BJ (cell line): ENCODE data around the gene GJB3. TPM values are rescaled to one million over a fixed set of nuclear protein-coding genes. Genes with fewer than 3 reads are reported as not detected.

Source experiments
- CTCF ChIA-PET: fragments of 350-600 bp; formaldehyde crosslinking; extraction: SDS; loops from one replicate; lab custom pipeline; 2021; ENCODE audit warnings: antibody characterized with exemption, inconsistent platforms; lab: Yijun Ruan, JAX
- POLR2A ChIA-PET: fragments of 300-600 bp; sonication (Branson Sonifier 250); formaldehyde crosslinking; extraction: SDS; loops from one replicate; lab custom pipeline; 2021; ENCODE audit warnings: antibody characterized with exemption; lab: Charles Lee
- DNase-seq: peaks from one replicate; pipeline ENCODE4 v3.0.0-alpha.2; 2011; ENCODE audit warnings: low read depth
- H3K27me3 ChIP-seq: 2 replicates; pipeline ENCODE4 v1.6.0; 2011; ENCODE audit warnings: low read length; ENCODE audit not compliant: control insufficient read depth, insufficient read depth
- H3K36me3 ChIP-seq: 2 replicates; pipeline ENCODE4 v1.5.1; 2011; ENCODE audit warnings: low read length; ENCODE audit not compliant: control insufficient read depth, insufficient read depth
- H3K4me3 ChIP-seq: 2 replicates; pipeline ENCODE4 v1.5.1; 2011; ENCODE audit warnings: low read depth, mild to moderate bottlenecking, control low read depth, low read length
- CTCF ChIP-seq: IDR thresholded peaks from 2 replicates; pipeline ENCODE4 v1.5.1; 2011; ENCODE audit warnings: low read depth, mild to moderate bottlenecking, control low read depth, inconsistent platforms, low read length, moderate library complexity; ENCODE audit not compliant: insufficient read depth
- polyA plus RNA-seq: library from polyadenylated mRNA; depleted of rRNA; stranded (reverse); fragments of >200 nt; gene quantifications from 2 replicates; pipeline ENCODE4 v1.2.3, GENCODE V29; 2011

GJB3 gene
- polyA plus RNA-seq, 1 experiment = not detected

DNA sequence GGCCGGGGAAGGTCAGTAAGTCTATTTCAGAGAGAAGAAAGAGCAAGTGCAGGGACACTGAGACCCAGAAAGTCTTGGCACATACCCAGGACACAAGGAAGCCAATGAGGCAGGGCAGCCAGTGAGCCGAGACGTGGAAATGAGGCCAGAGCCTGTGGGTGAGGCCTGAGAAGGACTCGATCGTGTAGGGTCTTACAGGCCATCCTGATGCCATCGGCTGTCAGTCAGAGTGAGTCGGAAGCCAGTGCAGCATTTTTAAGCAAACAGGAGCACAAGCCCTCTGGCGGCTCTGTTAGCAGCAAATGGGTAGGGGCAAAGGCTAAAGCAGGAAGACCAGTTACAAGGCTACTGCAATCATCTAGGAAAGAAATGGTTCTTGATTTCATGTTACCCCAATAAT lies 6.1 kb upstream of the GJB3 start:
- Histone ChIP-seq H3K36me3 (no peaks in the 10 kb centered on the region), H3K27me3 (peaks cover under 1% of the 10 kb centered on the region; the same call in 1 of the 2 replicates), H3K4me3 (no peak overlapping the region)
- DNase-seq = no peak
- CTCF ChIA-PET = no interaction called here
- POLR2A ChIA-PET = no interaction called here
- no peak for TF ChIP-seq CTCF

DNA sequence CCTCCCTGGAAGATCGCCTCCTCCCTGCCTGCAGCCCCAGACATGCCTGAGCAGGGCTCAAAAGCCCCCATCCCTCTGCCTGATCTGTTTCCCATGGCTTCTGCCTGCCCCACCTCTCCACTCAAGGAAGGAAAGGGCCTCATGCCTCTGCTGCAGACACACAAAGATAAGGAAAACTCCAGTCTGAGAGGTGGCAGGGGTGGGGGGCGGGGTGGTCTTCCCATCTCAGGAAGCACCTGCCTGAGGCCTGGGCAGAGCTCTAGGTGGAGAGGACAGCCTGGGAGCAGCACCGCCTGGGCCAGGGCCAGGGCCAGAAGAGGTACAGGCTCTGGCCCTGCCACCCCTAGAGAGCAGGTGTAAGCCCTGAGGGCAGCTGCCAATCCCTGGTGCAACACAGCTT lies 4.1 kb upstream of the GJB3 start:
- Histone ChIP-seq H3K27me3 (peaks cover 11% of the 10 kb centered on the region), H3K36me3 (no peaks in the 10 kb centered on the region), H3K4me3 (no peak overlapping the region)
- no peak for DNase-seq
- ChIA-PET CTCF (interaction anchor here (1.5 to 1.9 kb wide), 3 partner anchors 10 to 76 kb away, joined by 3 to 10 read pairs (median 4); no protein-coding TSS in a partner anchor), POLR2A (no interaction called here)
- no peak for TF ChIP-seq CTCF

DNA sequence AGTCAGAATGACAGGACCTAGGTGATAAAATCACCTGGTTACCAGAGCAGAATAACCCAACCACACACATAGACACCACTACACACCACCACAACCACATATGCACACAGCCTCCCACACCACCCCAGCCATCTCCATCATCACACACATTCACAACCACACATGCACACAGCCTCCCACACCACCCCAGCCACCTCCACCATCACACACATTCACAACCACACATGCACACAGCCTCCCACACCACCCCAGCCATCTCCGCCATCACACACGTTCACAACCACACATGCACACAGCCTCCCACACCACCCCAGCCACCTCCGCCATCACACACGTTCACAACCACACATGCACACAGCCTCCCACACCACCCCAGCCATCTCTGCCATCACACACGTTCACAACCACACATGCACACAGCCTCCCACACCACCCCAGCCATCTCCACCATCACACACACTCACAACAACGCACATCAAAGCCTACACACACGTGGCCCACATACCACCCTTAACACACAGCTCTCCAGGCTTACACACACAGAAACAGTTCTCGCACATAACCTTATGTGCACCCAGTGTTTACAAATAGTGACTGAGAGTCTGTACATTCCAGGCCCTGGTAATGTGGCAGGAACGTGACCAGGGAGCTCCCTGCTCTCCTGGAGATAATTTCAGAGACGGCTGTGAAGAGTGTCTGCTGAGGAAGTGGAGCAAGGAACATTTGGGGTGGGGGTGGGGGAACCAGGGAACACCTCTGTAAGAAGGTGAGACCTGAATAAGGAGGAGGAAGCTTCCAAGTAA lies 3.3 kb upstream of the GJB3 start:
- Histone ChIP-seq H3K27me3 (peaks cover 16% of the 10 kb centered on the region), H3K4me3 (no peak overlapping the region), H3K36me3 (no peaks in the 10 kb centered on the region)
- ChIA-PET POLR2A (no interaction called here), CTCF (interaction anchor here (1.1 to 1.6 kb wide), 3 partner anchors 9 to 75 kb away, joined by 3 to 6 read pairs (median 3); no protein-coding TSS in a partner anchor)
- TF ChIP-seq CTCF = no peak
- DNase-seq = no peak

- Histone ChIP-seq H3K4me3 (no peak overlapping the region), H3K27me3 (peaks cover 16% of the 10 kb centered on the region), H3K36me3 (no peaks in the 10 kb centered on the region)
- CTCF ChIA-PET = interaction anchor here (1.1 to 2.2 kb wide), 6 partner anchors 8 to 88 kb away, joined by 3 to 7 read pairs (median 6); no protein-coding TSS in a partner anchor
- no peak for DNase-seq
- POLR2A ChIA-PET = no interaction called here
- no peak for TF ChIP-seq CTCF
Measured at GRCh38 chr1:34778381-34778780, 2.6 kb upstream of the GJB3 start.

- ChIA-PET CTCF (interaction anchor here (1.1 to 2.2 kb wide), 5 partner anchors 7 to 88 kb away, joined by 3 to 7 read pairs (median 6); no protein-coding TSS in a partner anchor), POLR2A (no interaction called here)
- no peak for TF ChIP-seq CTCF
- Histone ChIP-seq H3K27me3 (peaks cover 16% of the 10 kb centered on the region), H3K36me3 (no peaks in the 10 kb centered on the region), H3K4me3 (no peak overlapping the region)
- DNase-seq = no peak
Measured at GRCh38 chr1:34779005-34779404, 2.0 kb upstream of the GJB3 start.
